GM12873 (cell line): Measurements from ENCODE around the gene SPEM2.

Experiments
- CTCF ChIP-seq: IDR thresholded peaks from 2 replicates; pipeline ENCODE4 v1.5.1; 2012; ENCODE audit warnings: low read depth, mild to moderate bottlenecking, moderate library complexity, low read length, control low read depth; ENCODE audit not compliant: insufficient read depth; ENCODE audit errors: missing control alignments

Gene SPEM2

GRCh38 chr17:7440113-7440833 lies 14.9 kb downstream of the SPEM2 start:
- no peak for TF ChIP-seq CTCF

DNA sequence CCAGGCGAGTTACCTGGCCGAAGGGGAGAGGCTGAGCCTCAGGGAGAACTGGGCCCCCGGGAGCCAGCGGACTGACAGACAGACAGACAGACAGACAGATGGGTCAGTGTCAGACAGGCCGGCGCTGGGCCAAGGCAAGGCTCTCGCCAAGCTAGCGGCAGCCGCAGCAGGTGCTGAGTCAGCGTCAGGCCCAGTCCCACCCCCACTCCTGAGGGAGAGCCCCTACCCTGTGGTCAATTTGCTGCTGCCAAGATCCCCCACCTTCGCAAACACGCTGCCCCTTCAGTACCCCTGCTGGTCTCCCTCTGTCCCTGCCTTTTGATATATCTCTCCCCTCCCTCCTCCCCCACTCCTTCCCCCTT lies 15.4 kb downstream of the SPEM2 start:
- TF ChIP-seq CTCF = peak; percentile 22

GRCh38 chr17:7441266-7441665 lies 15.8 kb downstream of the SPEM2 start:
- TF ChIP-seq CTCF = no peak

DNA sequence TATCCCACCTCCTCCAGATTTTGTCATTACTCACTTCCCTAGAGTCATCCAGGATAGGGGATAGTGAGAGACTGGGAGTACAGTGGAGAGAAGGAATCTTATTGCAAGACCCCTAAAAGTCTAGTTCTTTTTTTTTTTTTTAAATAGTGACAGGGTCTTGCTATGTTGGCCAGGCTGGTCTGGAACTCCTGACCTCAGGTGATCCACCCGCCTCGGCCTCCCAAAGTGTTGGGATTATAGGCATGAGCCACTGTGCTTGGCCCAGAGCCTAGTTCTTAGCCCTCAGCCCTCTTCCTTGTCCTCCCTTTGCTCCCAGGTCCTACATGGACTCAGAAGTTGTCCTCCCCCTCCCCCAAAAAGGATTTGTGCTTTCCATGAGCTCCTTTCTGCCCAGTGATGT lies 16.7 kb downstream of the SPEM2 start:
- no peak for TF ChIP-seq CTCF

DNA sequence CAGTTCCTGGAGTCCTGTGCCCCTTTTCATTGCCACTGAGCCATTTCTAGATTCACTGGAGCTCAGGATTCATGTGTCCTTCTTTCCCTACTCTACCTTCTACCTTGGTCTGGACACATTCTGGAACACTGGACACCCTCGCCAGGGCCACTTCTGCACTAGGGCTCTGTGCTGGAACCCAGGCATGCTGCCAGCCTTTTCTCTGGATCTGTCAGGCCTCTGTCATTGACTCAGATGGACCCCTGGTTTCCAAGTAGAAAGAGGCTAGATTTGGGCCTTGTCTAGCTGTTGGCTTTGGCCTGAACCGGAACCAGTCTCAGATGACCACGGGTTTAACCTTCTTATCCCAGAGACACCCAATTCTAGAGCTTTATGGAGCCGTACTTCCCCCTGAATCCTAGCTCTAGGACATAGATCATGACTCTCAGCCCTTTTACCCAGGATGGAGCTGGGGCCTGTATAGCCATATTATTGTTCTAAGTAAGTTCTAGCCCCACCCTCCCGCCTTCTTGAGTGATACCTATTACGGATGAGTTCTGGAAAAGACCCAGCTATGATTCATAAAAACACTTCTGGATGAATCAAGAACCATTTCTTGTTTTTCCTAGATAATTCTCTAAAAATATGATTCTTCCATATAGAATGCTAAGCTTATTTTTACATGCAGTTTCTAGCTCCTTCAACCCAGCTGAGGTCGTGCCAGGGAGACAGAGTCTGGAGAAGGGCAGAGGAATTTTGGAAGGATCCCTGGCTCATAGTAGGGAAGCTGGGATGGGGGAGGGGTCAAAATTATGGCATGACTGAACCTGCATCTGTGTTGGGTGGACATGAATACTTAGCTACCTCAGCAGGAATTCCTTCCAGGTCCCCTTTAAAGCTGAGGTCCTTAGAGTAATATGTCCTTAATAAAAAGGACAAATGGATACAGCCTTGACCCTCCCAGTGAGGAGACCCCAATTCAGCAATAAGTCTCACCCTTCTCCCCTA lies 18.4 kb downstream of the SPEM2 start:
- no peak for TF ChIP-seq CTCF

- TF ChIP-seq CTCF = no peak
Measured at GRCh38 chr17:7444682-7445618, 19.5 kb downstream of the SPEM2 start, which contains the start of gene CHRNB1. CHRNB1 (plus strand) TSS chr17:7445061; CDS start chr17:7445128, 67 bp downstream.
